COR-L47 (cell line): Measurements from ENCODE around the gene BAZ1B.
"Not testable (repeated sequence)": the region's sequence is repeated elsewhere in the genome, so short reads cannot be mapped to it uniquely, and the experiment has no call there.

Experiments used
- DNase-seq: peaks from one replicate; lab custom pipeline; 2025; lab: John Stamatoyannopoulos, UW

BAZ1B gene

DNA sequence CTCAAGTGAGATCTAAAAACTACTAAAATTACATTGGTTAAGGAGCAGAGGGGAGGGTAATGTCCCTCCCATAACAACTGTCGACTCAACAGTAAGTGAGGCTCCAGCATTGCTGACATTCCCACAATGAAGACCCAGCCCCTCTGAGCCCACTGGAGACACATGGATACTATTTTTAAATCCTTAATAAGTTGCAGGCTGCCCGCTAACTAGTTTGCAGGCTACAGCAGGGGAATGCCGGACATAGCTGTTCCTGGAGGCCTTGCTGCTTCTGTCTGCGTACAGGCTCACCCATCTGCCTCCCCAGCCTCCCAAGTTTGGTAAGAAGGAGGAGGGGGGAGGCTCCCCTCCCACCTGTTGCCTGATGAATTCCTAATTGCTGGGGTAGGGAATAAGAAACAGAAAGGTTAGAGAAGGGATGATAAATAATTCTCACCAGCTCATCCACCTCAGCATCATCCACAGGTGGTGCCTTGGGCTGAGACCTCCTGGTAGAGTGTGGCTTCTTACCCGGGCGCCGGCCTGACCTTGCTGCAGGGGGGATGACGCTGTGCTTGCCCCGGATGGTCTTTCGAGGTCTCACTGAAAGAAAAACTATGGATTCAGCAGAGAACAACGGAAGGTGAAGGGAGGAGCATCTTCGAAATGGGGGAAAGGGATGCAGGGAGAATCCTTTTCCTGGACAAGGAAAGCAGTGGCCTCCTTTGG, 78.4 kb downstream of the BAZ1B start:
- no peak for DNase-seq

DNA sequence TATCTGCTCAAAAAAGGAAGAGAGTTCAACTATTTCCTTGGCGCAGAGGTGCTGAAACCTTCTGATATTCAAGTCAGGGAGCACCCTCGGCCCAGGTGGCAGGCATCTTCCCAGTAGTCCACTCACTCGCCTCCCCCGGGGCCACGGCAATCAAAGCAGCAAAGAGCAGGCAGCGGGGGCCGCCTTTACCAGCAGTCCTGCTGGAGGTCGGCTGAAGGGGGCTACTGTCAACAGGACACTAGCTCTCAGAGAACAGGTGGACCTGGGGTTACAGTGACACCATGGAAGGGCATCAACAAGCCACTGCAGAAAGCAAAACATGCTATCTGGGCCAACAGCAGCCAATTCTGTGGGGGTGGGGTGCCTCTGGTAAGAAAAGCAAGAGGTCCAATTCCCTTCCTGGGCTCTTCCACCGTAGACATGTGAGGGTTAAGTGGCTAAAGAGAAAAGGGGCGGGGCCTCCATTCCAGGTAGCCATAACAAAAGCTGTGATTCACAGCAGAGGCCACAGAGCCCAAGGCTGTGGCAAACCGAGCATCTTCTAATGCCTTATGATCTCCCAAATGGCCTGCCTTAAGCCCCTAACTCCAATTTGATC, 79.1 kb downstream of the BAZ1B start:
- no peak for DNase-seq

DNA sequence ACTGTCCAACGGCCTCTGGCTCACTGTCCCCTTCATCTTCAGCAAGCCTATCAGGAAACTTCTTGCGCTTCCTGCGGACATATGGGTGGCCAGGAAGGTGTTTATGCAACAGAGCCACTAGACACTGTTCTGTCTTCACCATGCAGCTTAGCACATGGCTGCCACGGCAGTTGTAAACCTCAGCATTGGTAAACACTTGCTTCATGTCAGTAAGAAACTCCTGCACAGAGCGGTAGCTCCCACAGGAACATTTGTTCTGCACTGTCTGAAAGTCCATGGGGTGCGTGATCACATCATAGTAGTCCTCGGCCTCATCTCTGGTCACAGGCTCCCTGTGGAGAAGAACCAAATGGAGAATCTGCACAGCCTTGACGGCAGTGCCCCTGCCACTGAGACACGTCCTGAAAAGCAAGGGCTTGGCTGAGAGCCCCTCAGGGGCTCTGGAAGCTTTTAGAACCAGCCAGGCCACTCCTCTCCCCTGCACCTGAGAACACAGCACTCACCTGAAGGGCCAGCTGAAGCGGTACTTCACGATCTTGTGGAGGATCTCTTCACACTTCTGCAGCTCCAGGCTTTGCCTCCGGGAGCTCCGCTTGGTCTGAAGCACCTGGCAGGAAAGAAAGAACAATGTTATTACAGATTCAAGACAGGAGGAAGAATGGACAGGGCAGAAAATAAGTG, 79.7 kb downstream of the BAZ1B start:
- no peak for DNase-seq

DNA sequence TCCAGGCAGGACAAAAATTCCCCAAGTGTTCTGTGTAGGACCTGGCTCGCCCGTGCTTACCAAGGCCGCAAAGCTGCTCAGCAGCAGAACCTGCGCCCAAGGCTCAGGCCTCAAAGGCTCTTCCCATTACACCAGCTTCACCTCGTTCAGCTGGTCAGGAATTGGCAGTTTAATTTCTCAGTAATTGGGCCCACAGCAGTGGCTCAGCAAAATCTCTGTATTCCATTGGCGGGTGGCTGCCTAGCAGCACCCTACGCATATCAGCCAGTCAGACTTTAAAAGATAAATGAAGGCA, 82.7 kb downstream of the BAZ1B start:
- no peak for DNase-seq

DNA sequence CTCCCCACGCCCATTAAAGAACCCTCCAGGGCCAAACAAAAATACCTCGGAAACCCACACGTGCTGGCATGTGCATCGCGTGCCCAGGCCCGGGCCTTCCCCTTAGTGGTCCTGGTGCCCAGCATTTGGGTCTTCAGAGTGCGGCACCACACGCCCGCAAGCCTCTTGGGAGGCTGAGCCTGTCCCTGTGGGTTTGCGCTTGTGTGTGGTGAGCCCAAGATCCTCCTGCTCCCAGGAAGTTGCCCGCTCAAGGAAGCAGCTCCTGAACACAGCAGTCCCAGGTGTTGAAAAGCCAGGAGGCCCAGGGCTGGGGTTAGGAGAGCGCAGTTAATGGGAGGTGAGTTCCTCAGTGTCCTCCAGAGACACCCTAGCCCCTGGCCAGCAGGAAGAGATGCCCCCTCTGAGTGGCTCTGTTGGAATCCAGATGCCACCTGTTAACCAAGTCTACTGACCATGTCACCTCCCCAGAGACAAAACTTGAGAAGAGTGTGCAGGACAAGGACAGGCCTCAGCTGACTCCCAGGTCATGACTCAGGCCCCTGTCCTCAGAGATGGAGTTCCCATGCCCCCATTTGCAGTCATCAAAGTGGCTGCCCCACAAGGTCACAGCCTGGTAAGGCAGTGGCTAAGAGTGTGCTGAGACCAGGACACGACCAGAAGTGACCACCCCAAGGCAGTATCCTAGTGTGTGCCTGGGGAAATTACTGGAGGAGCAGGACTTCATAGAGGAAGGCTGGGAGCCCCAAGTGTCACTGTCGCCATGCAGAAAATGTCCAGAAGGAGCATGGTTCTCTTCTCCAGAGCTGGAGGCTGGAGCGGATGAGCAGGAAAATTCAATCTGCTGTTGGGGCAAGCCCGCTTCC, 83.3 kb downstream of the BAZ1B start:
- DNase-seq = no peak

DNA sequence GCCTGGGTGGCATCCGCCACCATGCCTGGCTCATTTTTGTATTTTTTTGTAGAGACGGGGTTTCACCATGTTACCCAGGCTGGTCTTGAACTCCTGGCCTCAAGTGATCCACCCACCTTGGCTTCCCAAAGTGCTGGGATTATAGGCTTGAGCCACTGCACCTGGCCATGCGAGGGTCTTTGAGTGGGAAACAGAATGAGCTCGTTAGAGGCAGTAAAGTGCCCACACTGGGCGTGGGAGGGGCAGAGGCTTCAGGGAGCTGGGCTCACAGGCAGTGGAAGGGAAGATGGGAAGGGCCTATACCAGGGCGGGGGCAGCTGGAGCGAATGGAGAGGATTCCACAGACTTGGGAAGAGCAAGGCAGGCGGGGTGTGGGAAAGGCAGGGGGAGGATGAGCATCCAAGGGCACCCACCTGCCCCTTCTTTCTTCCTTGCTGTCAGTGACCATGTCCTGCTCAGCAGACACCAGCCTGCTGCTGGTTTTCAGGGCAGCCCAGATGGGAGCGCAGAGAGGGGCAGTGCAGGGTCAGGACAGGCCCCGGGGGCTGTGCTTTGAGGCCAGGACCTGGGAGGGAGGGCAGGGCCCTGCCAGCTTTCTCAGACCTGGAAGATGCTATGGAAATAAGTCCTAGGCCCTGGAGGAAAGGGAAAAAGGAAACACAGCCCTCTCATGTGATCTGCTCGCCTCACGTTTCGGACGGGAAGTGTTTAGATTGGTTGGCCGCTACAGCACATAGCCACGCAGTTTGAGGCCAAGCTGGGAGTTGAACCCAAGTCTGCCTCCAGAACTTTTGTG, 84.3 kb downstream of the BAZ1B start:
- peak; percentile 23 for DNase-seq

DNA sequence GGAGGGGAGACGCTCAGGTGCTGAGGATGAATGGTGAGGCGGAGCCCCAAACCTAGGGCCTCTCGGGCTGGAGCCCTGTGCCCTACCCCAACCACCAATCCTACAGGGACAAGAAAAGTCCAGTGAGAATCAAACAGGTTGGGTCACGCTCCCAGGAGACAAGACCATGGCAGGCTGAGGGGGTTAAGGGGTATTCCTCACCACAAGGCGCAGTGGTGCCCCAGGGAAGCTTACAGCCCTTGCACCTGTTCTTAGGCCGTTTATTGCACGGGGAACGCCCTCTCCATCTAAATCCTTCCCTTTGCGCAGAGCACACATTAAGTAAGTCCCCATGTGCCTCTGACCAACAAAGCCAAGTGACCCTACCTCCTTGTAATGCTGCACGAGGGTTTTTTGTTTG, 85.0 kb downstream of the BAZ1B start:
- no peak for DNase-seq

DNA sequence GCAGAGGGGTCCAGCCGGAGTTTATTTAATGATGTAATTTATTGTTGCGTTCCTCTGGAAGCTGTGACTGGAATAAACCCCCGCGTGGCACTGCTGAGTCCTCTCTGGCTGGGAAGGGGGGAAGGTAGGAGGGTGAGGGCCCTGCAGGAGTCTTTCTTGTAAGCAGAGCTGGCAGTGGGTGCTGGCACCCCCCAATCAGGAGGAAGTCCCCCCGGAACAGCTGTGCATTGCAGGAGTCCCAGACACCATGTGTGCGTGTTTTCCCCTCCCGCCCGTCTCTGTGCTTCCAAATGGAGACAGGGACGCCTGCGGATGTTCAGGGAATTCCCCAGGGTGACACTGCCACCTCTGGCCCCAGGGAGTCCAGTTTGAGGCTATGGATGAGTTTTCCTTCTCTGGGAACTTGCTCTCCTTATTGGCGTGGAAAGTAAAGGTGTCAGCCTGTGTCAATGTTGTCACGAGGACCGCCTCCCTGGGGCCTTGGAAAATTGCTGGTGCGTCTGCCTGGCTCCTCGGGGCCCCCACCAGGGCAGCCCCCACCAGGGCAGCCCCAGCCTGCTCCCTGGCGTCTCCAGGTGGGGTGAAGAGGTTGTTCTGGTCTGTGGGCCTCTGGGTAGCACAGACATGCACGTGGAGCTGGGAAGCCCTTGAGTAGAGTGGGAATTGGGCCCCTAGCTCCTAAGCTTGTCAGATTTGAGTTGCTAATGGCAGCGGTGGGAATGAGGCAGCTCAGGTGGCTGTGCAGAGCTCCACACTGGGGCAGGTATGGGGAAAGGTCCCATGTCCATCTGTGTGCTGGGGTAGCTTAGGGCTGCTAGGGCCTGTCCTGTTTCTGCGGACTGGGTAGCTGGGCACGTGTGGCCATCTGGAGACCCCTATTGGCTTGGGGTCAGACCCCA, 85.8 kb downstream of the BAZ1B start:
- DNase-seq = peak; percentile 78

DNA sequence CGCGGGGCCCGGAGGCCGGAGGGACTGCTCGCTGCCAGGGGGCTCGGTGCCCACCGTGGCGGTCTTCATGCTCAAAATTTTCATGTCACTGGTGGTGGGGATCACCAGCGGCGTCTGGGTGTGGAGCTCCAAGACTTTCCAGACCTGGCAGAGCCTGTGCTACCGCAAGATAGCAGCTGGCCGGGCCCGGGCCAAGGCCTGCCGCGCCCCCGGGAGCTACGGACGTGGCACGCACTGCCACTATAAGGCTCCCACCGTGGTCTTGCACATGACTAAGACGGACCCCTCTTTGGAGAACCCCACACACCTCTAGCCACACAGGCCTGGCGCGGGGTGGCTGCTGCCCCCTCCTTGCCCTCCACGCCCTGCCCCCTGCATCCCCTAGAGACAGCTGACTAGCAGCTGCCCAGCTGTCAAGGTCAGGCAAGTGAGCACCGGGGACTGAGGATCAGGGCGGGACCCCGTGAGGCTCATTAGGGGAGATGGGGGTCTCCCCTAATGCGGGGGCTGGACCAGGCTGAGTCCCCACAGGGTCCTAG, 86.6 kb downstream of the BAZ1B start:
- no peak for DNase-seq

DNA sequence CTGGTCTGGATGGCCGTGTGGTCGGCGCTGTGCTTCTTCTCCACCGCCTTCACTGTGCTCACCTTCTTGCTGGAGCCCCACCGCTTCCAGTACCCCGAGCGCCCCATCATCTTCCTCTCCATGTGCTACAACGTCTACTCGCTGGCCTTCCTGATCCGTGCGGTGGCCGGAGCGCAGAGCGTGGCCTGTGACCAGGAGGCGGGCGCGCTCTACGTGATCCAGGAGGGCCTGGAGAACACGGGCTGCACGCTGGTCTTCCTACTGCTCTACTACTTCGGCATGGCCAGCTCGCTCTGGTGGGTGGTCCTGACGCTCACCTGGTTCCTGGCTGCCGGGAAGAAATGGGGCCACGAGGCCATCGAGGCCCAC, 87.4 kb downstream of the BAZ1B start:
- no peak for DNase-seq

DNA sequence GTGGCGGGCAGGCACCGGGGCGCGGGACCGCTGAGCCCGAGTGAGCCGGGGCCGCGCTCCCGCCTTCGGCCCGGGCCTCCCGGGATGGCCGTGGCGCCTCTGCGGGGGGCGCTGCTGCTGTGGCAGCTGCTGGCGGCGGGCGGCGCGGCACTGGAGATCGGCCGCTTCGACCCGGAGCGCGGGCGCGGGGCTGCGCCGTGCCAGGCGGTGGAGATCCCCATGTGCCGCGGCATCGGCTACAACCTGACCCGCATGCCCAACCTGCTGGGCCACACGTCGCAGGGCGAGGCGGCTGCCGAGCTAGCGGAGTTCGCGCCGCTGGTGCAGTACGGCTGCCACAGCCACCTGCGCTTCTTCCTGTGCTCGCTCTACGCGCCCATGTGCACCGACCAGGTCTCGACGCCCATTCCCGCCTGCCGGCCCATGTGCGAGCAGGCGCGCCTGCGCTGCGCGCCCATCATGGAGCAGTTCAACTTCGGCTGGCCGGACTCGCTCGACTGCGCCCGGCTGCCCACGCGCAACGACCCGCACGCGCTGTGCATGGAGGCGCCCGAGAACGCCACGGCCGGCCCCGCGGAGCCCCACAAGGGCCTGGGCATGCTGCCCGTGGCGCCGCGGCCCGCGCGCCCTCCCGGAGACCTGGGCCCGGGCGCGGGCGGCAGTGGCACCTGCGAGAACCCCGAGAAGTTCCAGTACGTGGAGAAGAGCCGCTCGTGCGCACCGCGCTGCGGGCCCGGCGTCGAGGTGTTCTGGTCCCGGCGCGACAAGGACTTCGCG, 88.0 kb downstream of the BAZ1B start:
- no peak for DNase-seq

DNA sequence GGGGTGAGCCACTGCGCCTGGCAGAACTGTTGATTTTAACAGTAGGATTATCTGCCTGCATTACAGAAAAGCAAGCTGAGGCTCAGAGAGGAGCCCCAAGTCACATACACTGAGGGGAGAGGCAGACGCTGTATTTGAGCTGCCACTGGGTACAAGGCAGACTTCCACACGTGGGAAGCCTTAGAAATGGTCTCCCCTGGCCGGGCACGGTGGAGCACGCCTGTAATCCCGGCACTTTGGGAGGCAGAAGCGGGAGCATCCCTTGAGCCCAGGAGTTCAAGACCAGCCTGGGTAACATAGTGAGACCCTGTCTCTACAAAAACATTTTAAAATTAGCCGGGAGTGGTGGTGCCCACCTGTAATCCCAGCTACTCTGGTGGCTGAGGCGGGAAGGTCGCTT, 89.4 kb downstream of the BAZ1B start:
- no peak for DNase-seq

DNA sequence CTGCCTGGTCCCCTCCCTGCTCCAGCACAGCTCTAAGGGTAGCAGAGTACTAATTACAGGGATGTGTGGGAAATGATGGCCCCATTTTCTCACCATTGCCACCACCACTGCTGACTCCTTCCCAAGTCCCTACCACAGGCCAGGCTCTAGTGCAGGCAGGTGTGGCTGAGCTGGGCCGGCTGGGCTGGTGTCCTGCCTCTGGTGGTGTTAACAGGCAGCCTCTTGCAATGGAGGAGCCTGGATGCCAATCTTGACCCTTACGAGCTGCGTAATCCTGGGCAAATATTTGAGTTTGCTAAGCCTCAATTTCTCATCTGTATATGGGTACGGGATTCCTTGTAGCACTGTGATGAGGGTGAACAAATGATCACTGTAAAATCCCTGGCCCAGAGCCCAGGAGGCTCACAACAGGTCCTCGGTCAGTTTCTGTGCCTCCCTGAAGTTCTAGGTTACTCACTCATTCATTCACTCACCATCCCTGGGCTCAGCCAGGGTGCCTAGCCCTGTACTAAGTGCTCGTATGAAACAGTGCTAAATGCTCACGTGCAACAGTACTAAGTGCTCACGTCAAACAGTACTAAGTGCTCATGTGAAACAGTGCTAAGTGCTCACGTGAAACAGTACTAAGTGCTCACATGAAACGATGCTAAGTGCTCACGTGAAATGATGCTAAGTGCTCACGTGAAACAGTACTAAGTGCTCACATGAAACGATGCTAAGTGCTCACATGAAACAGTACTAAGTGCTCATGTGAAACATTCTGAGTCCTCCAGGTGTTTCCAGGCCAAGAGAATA, 90.9 kb downstream of the BAZ1B start:
- DNase-seq = no peak

DNA sequence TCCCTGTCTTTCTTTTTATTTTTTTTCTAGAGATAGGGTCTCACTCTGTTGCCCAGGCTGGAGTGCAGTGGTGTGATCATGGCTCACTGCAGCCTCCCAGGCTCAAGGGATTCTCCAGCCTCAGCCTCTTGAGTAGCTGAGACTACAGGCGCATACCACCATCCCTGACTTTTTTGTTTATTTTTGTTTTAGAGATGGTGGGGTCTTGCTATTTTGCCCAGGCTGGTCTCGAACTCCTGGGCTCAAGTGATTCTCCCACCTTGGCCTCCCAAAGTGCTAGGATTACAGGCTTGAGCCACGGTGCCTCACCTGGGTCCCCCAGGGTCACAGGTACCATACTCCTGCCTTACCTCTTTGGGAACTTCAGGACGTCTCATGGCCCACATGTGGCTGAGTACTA, 91.6 kb downstream of the BAZ1B start:
- DNase-seq = not testable (repeated sequence)

DNA sequence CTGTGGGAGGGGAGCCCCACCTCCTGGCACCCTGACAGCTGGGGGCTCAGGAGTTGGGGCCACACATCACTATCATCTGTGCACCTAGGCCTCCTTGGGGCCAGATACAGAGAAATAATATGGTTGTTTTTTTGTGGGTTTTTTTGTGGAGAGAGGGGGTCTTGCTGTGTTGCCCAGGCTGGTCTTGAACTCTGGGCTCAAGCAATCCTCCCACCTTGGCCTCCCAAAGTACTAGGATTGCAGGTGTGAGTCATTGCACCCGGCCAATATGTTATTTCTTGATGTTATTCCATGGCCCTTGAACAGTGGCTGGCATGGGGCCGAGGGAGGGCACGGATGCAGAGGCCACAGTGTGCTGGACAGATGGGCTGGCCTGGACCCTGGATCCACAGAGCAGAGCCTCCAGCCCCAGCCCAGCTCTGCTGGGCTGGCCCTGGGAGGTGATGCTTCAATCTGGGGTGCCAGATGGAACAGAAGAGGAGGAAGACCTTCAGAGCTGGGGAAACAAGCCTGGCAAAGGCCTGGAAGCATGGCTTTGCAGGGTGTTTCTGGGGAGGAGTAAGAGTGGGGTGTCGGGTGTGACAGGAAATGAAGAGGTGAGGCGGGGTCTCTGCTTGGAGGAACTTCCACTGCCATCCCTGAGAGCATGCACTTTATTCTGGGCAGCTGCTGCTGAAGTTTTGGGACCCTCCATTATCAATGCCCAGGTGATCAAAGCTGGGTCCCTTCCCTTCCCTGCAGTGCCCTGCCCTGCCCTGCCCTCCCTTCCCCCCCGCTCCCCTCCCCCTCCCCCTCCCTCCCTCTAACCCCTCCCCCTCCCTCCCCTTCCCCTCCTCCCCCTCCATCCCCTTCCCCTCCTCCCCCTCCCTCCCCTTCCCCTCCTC, 92.2 kb downstream of the BAZ1B start:
- no peak for DNase-seq

DNA sequence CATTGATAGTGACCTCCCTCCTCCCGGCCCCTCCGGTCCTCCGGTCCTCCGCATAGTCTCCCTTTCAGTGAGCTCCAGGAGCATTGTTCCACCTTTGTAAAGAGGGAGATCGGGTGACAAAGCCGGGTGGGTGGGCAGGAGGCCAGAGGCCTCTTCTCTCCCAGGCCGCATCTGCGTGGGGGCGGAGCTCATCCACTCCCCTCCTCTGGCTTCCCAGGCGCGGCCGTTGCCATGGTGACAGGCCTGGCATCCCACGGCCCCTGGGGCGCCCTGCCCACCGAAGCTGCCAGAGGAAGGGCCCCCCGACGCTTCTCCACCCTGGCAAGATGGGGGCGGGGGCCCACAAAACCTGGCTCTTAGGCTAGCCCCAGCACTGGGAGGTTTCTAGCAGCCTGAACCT, 92.9 kb downstream of the BAZ1B start:
- DNase-seq = peak; percentile 88

DNA sequence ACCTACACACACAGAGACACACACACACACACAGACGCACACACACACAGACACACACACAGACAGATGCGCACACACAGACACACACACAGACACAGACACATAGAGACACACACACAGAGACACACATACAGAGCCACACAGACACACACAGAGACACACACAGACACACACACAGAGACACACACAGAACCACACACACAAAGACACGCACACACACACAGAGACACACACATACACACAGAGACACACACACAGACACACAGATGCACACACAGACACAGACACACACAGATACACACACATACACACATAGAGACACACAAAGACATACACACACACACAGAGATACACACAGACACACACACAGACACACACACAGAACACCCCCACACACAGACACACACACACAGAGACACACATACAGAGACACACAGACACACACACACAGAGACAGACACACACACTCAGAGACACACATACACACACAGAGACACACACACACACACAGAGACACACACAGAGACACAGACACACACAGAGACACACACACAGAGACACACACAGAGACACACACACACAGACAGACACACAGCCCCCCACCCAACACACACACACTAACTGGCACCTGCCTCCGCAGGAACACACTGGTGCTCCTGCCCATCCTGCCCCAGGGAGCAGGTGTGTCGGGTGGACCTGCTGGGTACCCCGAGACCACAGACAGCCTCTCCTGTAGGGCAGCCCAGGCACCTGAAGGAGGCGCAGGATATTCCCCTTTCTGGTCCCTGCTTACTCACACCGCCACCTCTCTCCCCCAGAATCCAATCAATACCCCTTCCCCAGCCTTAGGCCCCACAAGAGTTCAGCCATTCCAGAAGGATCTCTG, 93.9 kb downstream of the BAZ1B start:
- no peak for DNase-seq
